ENCODE results near the gene EPHA4. TPM values are rescaled to one million over a fixed set of nuclear protein-coding genes. Genes with fewer than 3 reads are reported as not detected.

EPHA4 gene
- polyA plus RNA-seq, 1 of the 3 experiments (the other 2 are of a cell fraction) = 0.90 TPM

DNA sequence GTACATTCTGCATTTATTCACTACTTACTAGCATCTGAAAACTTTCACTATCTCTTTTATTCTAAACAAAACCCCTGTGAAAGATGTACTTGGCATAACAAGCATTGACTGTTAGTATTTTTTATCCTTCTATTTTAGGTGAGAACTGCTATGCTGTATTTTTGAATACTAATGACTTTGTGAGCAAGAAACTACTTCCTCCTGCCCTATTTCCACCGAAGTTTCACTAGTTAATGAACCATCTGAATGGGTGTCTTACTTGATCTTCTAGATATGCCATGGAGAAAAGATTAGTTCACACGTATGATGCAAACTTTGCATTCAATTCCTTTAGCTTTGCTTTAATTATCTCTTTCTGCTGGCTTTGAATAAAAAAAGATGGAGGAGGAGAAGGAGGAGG, 68.1 kb downstream of the EPHA4 start (continued):
- TF ChIP-seq, protein P1, sequence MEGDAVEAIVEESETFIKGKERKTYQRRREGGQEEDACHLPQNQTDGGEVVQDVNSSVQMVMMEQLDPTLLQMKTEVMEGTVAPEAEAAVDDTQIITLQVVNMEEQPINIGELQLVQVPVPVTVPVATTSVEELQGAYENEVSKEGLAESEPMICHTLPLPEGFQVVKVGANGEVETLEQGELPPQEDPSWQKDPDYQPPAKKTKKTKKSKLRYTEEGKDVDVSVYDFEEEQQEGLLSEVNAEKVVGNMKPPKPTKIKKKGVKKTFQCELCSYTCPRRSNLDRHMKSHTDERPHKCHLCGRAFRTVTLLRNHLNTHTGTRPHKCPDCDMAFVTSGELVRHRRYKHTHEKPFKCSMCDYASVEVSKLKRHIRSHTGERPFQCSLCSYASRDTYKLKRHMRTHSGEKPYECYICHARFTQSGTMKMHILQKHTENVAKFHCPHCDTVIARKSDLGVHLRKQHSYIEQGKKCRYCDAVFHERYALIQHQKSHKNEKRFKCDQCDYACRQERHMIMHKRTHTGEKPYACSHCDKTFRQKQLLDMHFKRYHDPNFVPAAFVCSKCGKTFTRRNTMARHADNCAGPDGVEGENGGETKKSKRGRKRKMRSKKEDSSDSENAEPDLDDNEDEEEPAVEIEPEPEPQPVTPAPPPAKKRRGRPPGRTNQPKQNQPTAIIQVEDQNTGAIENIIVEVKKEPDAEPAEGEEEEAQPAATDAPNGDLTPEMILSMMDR (IDR thresholded peaks at IDR 0.05) = no peak

DNA sequence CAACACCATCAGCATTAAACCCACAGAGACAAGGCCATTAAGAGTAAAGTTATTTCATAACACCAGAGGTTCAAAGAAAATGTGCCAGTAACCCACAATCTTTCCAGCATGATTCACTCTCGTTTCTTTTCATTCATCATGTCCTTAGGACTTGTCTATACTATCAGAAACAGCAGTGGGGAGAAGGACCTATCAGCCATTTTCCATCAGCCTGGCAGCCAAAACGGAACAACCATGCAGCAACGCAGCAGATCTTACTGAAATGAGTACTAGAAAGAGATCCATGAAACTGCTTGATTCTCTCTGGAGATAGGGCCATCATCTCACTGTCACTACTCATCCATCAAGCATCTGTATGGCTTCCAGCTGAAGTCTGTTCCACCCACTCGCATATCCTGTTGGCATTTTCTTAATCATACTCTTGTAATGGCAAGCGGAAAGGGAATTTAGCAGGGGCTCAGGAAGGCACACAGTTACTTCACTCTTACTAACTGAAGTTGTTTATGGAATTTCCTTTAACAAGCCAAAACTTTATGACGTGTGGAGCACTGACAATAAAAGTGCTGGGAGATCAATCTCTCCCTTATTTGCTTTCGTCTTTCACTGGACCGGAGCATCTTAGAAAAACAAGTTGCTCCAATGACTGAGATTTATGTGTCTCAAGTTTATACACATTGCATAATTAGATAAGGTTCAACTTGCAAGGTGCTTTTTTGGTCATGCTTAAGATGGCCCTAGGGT, 69.7 kb downstream of the EPHA4 start:
- no peaks in the 10 kb centered on the region for H3F3A ChIP-seq (replicated peaks; ENCODE audit: insufficient read depth)
- no peaks in the 10 kb centered on the region for H4K20me1 ChIP-seq (ENCODE audit: insufficient read depth)
- no peak for DNase-seq
- CTCF ChIA-PET = no interaction called here
- H2AFZ ChIP-seq (ENCODE audit: low read depth) = no peak overlapping the region
- H3K9me2 ChIP-seq = no peaks in the 10 kb centered on the region
- H3K27ac ChIP-seq (ENCODE audit: low read depth in 2 of 2, low read length in 1 of 2) = no peak overlapping the region
- H3K79me2 ChIP-seq (ENCODE audit: insufficient read depth) = no peaks in the 10 kb centered on the region
- TF ChIP-seq CHD2 (IDR thresholded peaks at IDR 0.05; ENCODE audit: low read length, partially characterized antibody) = no peak
- TF ChIP-seq RXRA (IDR thresholded peaks at IDR 0.05; ENCODE audit: borderline replicate concordance, low read depth) = no peak
- no peak for TF ChIP-seq RAD21 (IDR thresholded peaks at IDR 0.05; ENCODE audit: low read length)
- no peak for TF ChIP-seq NFIC (IDR thresholded peaks at IDR 0.05; ENCODE audit: borderline replicate concordance)
- TF ChIP-seq, protein P2, sequence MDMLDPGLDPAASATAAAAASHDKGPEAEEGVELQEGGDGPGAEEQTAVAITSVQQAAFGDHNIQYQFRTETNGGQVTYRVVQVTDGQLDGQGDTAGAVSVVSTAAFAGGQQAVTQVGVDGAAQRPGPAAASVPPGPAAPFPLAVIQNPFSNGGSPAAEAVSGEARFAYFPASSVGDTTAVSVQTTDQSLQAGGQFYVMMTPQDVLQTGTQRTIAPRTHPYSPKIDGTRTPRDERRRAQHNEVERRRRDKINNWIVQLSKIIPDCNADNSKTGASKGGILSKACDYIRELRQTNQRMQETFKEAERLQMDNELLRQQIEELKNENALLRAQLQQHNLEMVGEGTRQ (IDR thresholded peaks at IDR 0.05; ENCODE audit: borderline replicate concordance, low read depth, low read length) = no peak
- TF ChIP-seq SMC3 (IDR thresholded peaks at IDR 0.05; ENCODE audit: low read depth, low read length) = no peak
- no peak for TF ChIP-seq NRF1 (IDR thresholded peaks at IDR 0.05; ENCODE audit: low read depth, low read length)
- TF ChIP-seq EZH2phosphoT487 (IDR thresholded peaks at IDR 0.05; ENCODE audit: borderline replicate concordance, low read depth) = no peak
- TF ChIP-seq FOXJ3 (CRISPR knock-in tag; IDR thresholded peaks at IDR 0.05) = no peak
- TF ChIP-seq ELF1 (IDR thresholded peaks at IDR 0.05) = no peak
- no peaks in the 10 kb centered on the region; a peak in 1 of 4 replicates for H3K4me1 ChIP-seq (ENCODE audit: control insufficient read depth in 1 of 2, insufficient read depth in 2 of 2, low read depth in 1 of 2, low read length in 1 of 2)
- no peak overlapping the region for H3K4me3 ChIP-seq (ENCODE audit: low read depth in 2 of 2, low read length in 1 of 2)
- WGBS (ENCODE audit: low lambda C conversion rate) = 13% methylated on average over 8 of the region's 8 CpGs
- POLR2A ChIA-PET = no interaction called here
- no peak overlapping the region for H3K4me2 ChIP-seq
- H3K36me3 ChIP-seq (replicated peaks in 1 of 2; ENCODE audit: control insufficient read depth in 1 of 2, insufficient read depth in 2 of 2, low read length in 1 of 2) = no peaks in the 10 kb centered on the region
- no peaks in the 10 kb centered on the region for H3K9me3 ChIP-seq
- H3K27me3 ChIP-seq (ENCODE audit: insufficient read depth) = no peaks in the 10 kb centered on the region
- H3K9ac ChIP-seq = no peak overlapping the region

DNA sequence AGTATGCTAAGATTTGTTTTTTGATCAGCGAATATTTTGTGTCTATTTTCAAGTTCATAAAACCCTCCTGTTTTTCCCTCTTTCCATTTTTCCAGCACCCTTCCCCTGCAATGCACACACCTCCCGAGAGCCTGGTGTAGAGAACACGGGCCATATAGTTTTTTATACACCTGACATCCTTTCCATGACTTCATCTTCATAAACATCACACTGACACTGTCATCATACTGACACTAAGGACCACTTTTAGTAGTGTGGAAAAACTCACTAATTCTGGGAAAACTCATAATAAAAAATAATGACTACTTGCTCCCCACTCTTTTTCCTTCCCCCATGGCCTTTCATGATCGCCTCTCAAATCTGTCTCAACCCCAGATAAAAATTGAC, 70.2 kb downstream of the EPHA4 start:
- Histone ChIP-seq H3K9me2 (no peaks in the 10 kb centered on the region), H3K4me2 (no peak overlapping the region), H2AFZ (ENCODE audit: low read depth) (no peak overlapping the region), H3K9me3 (no peaks in the 10 kb centered on the region), H3K4me1 (ENCODE audit: control insufficient read depth in 1 of 2, insufficient read depth in 2 of 2, low read depth in 1 of 2, low read length in 1 of 2) (no peaks in the 10 kb centered on the region; a peak in 1 of 4 replicates), H4K20me1 (ENCODE audit: insufficient read depth) (no peaks in the 10 kb centered on the region), H3K9ac (no peak overlapping the region), H3K27me3 (ENCODE audit: insufficient read depth) (no peaks in the 10 kb centered on the region), H3K27ac (ENCODE audit: low read depth in 2 of 2, low read length in 1 of 2) (no peak overlapping the region), H3K4me3 (ENCODE audit: low read depth in 2 of 2, low read length in 1 of 2) (no peak overlapping the region), H3K36me3 (replicated peaks in 1 of 2; ENCODE audit: control insufficient read depth in 1 of 2, insufficient read depth in 2 of 2, low read length in 1 of 2) (no peaks in the 10 kb centered on the region), H3F3A (replicated peaks; ENCODE audit: insufficient read depth) (no peaks in the 10 kb centered on the region), H3K79me2 (ENCODE audit: insufficient read depth) (no peaks in the 10 kb centered on the region)
- POLR2A ChIA-PET = no interaction called here
- CTCF ChIA-PET = interaction anchor here (1.1 kb wide), 1 partner anchor 72 kb away, joined by 3 read pairs; no protein-coding TSS in a partner anchor
- TF ChIP-seq GATA2 (CRISPR knock-in tag; IDR thresholded peaks at IDR 0.05) (no peak), MXI1 (IDR thresholded peaks at IDR 0.05; ENCODE audit: low read depth, low read length) (no peak), EZH2phosphoT487 (IDR thresholded peaks at IDR 0.05; ENCODE audit: borderline replicate concordance, low read depth) (no peak), RXRA (IDR thresholded peaks at IDR 0.05; ENCODE audit: borderline replicate concordance, low read depth) (no peak), JUND (IDR thresholded peaks at IDR 0.05) (no peak), NRF1 (IDR thresholded peaks at IDR 0.05; ENCODE audit: low read depth, low read length) (no peak), GABPA (IDR thresholded peaks at IDR 0.05; ENCODE audit: low read depth) (no peak), YY1 (IDR thresholded peaks at IDR 0.05; ENCODE audit: low read depth) (no peak), EP300 (IDR thresholded peaks at IDR 0.05; ENCODE audit: borderline replicate concordance in 1 of 2, low read depth in 1 of 2, low read length in 1 of 2) (no peak), TEAD4 (IDR thresholded peaks at IDR 0.05; ENCODE audit: borderline replicate concordance, insufficient read depth) (no peak), FOSL2 (IDR thresholded peaks at IDR 0.05; ENCODE audit: borderline replicate concordance, low read depth) (no peak), CHD2 (IDR thresholded peaks at IDR 0.05; ENCODE audit: low read length, partially characterized antibody) (no peak), MEF2A (IDR thresholded peaks at IDR 0.05; ENCODE audit: borderline replicate concordance, low read depth) (no peak), NFIC (IDR thresholded peaks at IDR 0.05; ENCODE audit: borderline replicate concordance) (no peak), ELF1 (IDR thresholded peaks at IDR 0.05) (no peak), RAD21 (IDR thresholded peaks at IDR 0.05; ENCODE audit: low read length) (no peak)
- TF ChIP-seq, protein P3, sequence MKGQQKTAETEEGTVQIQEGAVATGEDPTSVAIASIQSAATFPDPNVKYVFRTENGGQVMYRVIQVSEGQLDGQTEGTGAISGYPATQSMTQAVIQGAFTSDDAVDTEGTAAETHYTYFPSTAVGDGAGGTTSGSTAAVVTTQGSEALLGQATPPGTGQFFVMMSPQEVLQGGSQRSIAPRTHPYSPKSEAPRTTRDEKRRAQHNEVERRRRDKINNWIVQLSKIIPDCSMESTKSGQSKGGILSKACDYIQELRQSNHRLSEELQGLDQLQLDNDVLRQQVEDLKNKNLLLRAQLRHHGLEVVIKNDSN (IDR thresholded peaks at IDR 0.05; ENCODE audit: borderline replicate concordance, low read depth) = no peak
- WGBS (ENCODE audit: low lambda C conversion rate) = 1% methylated on average over 4 of the region's 4 CpGs
- DNase-seq = no peak
